KG1 (cell line): ENCODE measurements around the gene WWP2.
"Not testable (repeated sequence)": the region's sequence is repeated elsewhere in the genome, so short reads cannot be mapped to it uniquely, and the experiment has no call there.

ENCODE experiments used
- DNase-seq: peaks from one replicate; lab custom pipeline; 2025; lab: John Stamatoyannopoulos, UW

WWP2 gene

GRCh38 chr16:69796285-69797118, 34.4 kb downstream of the WWP2 start:
- DNase-seq: peak; percentile 4

GRCh38 chr16:69798466-69798865, 36.3 kb downstream of the WWP2 start:
- DNase-seq: no peak

- DNase-seq: no peak
These were observed 37.5 kb downstream of the WWP2 start for GRCh38 chr16:69799611-69800031.

GRCh38 chr16:69804297-69804696, 42.2 kb downstream of the WWP2 start:
- DNase-seq: no peak

- DNase-seq: not testable (repeated sequence)
These were observed 44.6 kb downstream of the WWP2 start for GRCh38 chr16:69806776-69807175.

GRCh38 chr16:69812688-69813014, 50.5 kb downstream of the WWP2 start:
- no peak for DNase-seq

GRCh38 chr16:69814078-69814477, 51.9 kb downstream of the WWP2 start:
- DNase-seq: no peak

- DNase-seq: no peak
These were observed 52.4 kb downstream of the WWP2 start for GRCh38 chr16:69814561-69814960.

- DNase-seq: not testable (repeated sequence)
These were observed 53.2 kb downstream of the WWP2 start for GRCh38 chr16:69815216-69815883.

GRCh38 chr16:69816996-69817395, 54.9 kb downstream of the WWP2 start:
- DNase-seq: no peak

- no peak for DNase-seq
These were observed 56.9 kb downstream of the WWP2 start for GRCh38 chr16:69818891-69819545.

- DNase-seq: no peak
These were observed 58.9 kb downstream of the WWP2 start for GRCh38 chr16:69820926-69821541.

GRCh38 chr16:69821844-69822173, 59.7 kb downstream of the WWP2 start:
- no peak for DNase-seq

- no peak for DNase-seq
These were observed 60.2 kb downstream of the WWP2 start for GRCh38 chr16:69822174-69822935.

- no peak for DNase-seq
These were observed 61.9 kb downstream of the WWP2 start for GRCh38 chr16:69823831-69824563.

- DNase-seq: not testable (repeated sequence)
These were observed 62.5 kb downstream of the WWP2 start for GRCh38 chr16:69824564-69825142.

- no peak for DNase-seq
These were observed 65.4 kb downstream of the WWP2 start for GRCh38 chr16:69827524-69827923.

- DNase-seq: no peak
These were observed 67.2 kb downstream of the WWP2 start for GRCh38 chr16:69829338-69829737.

- DNase-seq: no peak
These were observed 68.0 kb downstream of the WWP2 start for GRCh38 chr16:69830146-69830533.

GRCh38 chr16:69830534-69831211, 68.5 kb downstream of the WWP2 start:
- no peak for DNase-seq
